GM12873 (cell line): Measurements from ENCODE around the gene SEMA4B.

Experiments used
- TF ChIP-seq, protein P1 (sequence below): IDR thresholded peaks from 2 replicates; pipeline ENCODE4 v1.5.1; 2012; ENCODE audit warnings: low read depth, mild to moderate bottlenecking, moderate library complexity, low read length, control low read depth; ENCODE audit not compliant: insufficient read depth; ENCODE audit errors: missing control alignments

SEMA4B gene

DNA sequence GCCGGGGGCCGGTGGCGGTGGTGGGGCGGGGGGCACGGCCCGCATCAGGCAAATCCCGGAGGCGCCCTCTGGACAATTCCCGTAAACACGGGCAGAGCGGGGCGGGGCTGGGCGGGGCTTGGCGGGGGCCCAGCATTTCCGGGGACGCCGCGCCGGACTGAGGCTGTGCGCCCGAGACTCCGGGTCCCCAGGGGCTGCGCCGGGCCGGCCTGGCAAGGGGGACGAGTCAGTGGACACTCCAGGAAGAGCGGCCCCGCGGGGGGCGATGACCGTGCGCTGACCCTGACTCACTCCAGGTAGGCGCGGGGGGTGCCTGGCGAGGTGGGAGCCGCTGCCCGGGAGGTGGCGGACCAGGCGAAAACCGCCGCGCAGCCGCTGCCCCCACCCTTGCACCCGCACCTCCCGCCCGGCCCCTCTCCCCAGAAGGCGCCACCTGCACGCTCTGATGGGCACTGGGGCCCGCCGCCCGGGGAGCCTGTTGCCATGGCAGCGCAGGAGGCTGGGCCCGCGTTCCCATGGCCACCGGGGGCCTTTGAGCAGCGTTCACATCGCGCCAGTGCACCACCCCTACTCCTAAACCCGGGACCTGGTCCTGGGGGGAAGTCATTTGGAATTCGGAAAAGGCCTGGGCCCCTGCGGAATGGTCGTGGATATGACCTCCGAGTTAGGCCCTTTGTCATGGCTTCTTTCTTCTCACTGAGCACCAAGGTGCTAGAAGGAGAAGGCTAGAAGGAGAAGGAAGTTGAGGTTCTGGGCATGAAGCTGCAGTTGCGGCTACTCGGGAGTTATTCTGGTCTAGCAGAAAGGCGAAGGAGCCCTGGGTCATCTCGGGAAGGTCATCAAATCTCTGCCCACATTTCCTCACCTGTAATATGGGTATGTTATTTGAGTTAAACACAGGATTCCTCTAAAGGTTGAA, 16.1 kb upstream of the SEMA4B start:
- TF ChIP-seq, protein P1, sequence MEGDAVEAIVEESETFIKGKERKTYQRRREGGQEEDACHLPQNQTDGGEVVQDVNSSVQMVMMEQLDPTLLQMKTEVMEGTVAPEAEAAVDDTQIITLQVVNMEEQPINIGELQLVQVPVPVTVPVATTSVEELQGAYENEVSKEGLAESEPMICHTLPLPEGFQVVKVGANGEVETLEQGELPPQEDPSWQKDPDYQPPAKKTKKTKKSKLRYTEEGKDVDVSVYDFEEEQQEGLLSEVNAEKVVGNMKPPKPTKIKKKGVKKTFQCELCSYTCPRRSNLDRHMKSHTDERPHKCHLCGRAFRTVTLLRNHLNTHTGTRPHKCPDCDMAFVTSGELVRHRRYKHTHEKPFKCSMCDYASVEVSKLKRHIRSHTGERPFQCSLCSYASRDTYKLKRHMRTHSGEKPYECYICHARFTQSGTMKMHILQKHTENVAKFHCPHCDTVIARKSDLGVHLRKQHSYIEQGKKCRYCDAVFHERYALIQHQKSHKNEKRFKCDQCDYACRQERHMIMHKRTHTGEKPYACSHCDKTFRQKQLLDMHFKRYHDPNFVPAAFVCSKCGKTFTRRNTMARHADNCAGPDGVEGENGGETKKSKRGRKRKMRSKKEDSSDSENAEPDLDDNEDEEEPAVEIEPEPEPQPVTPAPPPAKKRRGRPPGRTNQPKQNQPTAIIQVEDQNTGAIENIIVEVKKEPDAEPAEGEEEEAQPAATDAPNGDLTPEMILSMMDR = no peak

DNA sequence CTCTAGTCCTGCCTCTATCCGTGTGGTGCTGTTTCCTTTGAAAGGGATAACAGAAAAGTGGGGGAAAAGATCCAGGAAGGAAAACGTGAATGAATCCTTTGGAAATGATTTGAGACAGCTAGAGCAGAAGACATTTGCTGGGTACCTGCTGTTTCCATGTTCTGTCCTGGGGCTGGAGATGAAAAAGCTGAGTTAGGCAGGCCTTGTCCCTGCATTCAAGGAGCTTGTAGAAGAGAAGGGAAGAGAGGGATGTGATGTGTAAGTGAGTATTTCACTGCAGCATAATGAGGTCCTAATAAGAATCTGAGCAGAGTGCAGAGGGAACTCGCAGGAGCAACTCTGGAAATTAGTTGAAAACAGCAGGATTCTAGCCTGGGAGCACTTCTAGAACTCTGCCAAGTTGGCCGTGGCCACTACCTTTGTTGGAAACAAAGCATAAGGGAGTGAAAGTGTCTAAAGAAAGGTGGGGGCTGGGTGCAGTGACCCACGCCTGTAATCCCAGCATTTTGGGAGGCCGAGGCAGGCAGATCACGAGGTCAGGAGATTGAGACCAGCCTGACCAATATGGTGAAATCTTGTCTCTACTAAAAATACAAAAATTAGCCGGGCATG, 13.8 kb upstream of the SEMA4B start:
- TF ChIP-seq, protein P1 = no peak

DNA sequence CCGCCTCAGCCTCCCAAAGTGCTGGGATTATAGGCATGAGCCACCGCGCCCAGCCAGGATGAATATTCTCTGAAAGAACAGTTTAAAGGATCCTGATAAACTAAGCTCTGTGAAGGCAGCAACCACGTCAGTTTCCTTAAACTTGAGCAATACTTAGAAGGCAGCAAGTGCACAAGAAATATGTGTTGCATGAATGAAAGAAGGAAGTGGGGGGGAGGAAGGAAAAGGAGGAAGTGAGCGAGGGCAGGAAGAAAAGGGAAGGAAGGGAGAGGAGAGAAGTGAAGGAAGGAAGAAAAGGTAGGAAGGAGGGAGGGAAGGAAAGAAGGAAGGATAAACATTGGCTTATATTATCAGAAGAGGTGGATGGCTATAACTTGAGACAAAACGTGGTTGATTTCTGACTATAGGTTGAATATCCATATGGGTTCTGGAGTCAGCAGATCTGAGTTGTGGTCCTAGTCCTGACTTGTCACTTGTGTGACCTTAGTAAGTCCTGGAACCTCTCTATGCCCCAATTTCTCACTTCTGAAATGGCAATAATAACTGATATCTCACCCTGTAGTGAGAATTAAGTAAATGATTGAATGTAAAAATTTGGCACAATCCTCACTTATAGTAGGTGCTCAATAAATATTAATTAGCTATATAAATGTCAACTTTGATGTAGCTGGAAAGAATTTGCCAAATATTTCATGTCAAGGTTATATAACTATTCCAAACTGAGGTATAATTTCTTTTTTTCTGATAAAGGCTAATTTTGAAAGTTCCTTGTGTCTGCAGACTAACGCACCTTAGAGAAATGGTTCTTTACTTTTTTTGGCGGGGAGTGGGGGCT, 12.0 kb upstream of the SEMA4B start:
- TF ChIP-seq, protein P1 = no peak

DNA sequence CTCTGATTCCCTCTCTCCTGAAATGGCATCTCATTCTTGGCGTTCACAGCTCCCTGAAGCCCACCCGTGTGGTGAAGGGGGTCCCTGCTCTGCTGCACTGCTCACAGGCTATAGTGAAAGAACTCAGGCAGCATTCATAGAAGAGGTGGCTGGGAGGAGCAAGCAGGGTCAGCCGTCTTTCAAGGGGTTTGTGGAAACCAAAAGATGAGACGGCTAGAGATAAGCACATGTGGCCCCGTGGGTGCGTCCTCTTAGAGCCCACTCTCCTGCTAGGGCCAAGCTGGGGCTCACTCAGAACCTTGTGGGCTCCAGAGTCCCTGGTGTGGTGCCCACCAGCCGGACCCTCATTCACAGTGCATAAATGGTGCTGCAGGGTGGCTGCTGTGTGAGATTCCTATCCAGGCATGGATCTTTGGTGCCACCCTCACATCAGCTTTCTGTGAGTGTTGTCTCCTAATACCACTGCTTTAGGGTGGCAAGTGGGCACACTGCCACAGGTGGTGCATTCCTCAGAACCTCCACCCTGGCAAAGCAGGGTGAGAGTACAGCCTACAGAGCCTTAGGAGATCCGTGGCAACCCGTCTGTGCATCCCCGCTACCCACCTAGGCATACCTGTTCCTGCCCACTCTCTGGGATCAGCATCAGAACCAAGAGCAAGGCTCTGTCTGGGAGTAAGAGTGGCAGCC, 11.2 kb upstream of the SEMA4B start:
- TF ChIP-seq, protein P1 = no peak

DNA sequence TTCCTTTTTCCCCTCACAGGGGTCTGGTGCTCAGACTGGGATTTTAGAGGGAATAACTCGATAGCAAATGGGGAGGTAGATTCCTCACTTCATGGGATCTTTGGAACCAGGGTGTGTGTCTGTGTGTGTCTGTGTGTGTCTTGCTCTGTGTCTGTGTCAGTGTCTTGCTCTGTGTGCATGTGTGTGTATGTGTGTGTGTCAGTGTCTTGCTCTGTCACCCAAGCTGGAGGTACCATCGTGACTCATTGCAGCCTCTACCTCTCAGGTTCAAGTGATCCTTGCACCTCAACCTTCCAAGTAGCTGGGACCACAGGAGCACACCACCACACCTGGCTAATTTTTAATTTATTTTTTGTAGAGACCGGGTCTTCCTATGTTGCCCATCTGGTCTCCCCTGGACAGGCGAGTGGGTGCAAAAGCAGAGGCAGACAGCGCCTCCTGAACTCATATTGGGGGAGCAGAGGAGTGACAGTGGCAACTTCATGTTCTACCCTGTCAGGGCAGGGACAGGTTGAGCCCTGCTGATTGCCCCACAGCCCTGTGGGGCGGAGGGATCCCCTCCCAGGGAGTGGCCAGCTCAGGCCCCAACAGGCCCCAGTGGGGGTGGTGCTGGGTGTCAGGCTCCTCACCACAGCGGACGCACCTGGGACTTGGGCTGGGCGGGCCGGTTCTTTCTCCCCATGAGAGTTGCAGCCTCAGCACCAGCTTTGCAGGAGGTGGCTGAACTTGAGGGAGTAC, 10.4 kb upstream of the SEMA4B start:
- TF ChIP-seq, protein P1 = no peak

DNA sequence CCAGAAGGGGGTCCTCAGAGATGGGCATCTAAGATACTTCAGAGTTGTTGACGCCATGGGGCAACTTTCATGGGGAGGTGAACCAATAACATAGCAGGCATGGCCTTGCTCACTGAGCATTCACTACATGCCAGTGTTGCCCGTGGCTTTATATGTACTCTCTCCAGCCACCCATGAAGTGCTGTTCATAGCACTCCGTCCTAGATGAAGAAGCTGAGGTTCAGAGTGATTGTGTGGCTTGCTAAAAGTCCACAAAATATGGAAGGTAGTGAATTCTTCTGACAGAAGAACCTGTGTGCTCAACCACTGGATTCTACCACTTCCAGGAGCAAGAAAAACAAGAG, 9.8 kb upstream of the SEMA4B start:
- TF ChIP-seq, protein P1 = no peak
